K562 (cell line): Measurements from ENCODE around the gene NRCAM. TPM values are rescaled to one million over a fixed set of nuclear protein-coding genes. Genes with fewer than 3 reads are reported as not detected.

Experiments used
- ATAC-seq: fragments of 200-7000 bp; cut with Tn5 transposase; 3 replicates; pipeline ENCODE4 v1.9.1; 2020; ENCODE audit warnings: moderate library complexity
- BruUV-seq: library from RNA; stranded (reverse); fragments of 400-500 nt; replicated peaks from 2 replicates; lab custom pipeline; 2021; lab: Mats Ljungman, UMichigan
- CTCF ChIA-PET: fragments of 300-600 bp; formaldehyde crosslinking; extraction: SDS; loops from one replicate; lab custom pipeline; 2021; ENCODE audit warnings: low intra/inter-chr PET ratio; lab: Yijun Ruan, JAX
- POLR2A ChIA-PET: fragments of 300-600, 350-650 bp; sonication (Branson Sonifier 250); formaldehyde crosslinking; extraction: SDS; loops from one replicate; lab custom pipeline; 2021; ENCODE audit warnings: antibody characterized with exemption, inconsistent platforms; lab: Yijun Ruan, JAX
- DNase-seq, 4 experiments: peaks; one replicate each; pipeline versions ENCODE4 v3.0.0 to v3.0.0-alpha.2; 2011 to 2018; ENCODE audit warnings: low spot score in 3 of 4, mixed read lengths in 3 of 4; ENCODE audit errors: extremely low read depth in 1 of 4
- FAIRE-seq: peaks from 2 replicates; lab custom pipeline; 2011; peaks lifted over from hg19 to GRCh38; lab: Jason Lieb, UNC
- H2AFZ ChIP-seq: 2 replicates; pipeline ENCODE4 v1.6.0; 2011; ENCODE audit warnings: low read depth, low read length, control low read depth, inconsistent platforms
- H3K27ac ChIP-seq: fragments of 200-600 bp; 3 replicates; pipeline ENCODE4 v1.8.0; 2011; ENCODE audit warnings: low read depth, mild to moderate bottlenecking, control low read depth, inconsistent platforms, low read length, moderate library complexity, mixed read lengths; ENCODE audit errors: extremely low read depth
- H3K27me3 ChIP-seq, 2 experiments: fragments of 300-600 bp in 1 of 2; 2 replicates in 1 of 2; 3 replicates in 1 of 2; pipeline versions ENCODE4 v1.6.0 to v1.8.0; 2011; ENCODE audit warnings: inconsistent platforms in 2 of 2, low read length in 2 of 2, mild to moderate bottlenecking in 1 of 2, mixed read lengths in 1 of 2, moderate library complexity in 1 of 2; ENCODE audit not compliant: control insufficient read depth in 2 of 2, insufficient read depth in 2 of 2
- H3K36me3 ChIP-seq: fragments of 300-600 bp; 3 replicates; pipeline ENCODE4 v1.8.0; 2011; ENCODE audit warnings: mild to moderate bottlenecking, low read length, inconsistent platforms; ENCODE audit not compliant: control insufficient read depth, insufficient read depth
- H3K4me1 ChIP-seq, 2 experiments: fragments of 200-600 bp in 1 of 2; replicated peaks in 1 of 2; 2 replicates in 1 of 2; 3 replicates in 1 of 2; pipeline versions ENCODE4 v1.5.1 to v1.8.0; 2011; ENCODE audit warnings: inconsistent platforms in 2 of 2, low read length in 2 of 2, mild to moderate bottlenecking in 1 of 2, mixed read lengths in 1 of 2, moderate library complexity in 1 of 2; ENCODE audit not compliant: control insufficient read depth in 2 of 2, insufficient read depth in 2 of 2
- H3K4me2 ChIP-seq: 2 replicates; pipeline ENCODE4 v1.6.1; 2011; ENCODE audit warnings: low read length, control low read depth, inconsistent platforms, mixed read lengths; ENCODE audit not compliant: insufficient read depth
- H3K4me3 ChIP-seq: fragments of 200-600 bp; sonication (generic), shearing (Covaris generic); 2 replicates; pipeline ENCODE4 v1.5.1; 2016; ENCODE audit warnings: control low read depth, inconsistent platforms
- H3K79me2 ChIP-seq: fragments of 200-600 bp; 3 replicates; pipeline ENCODE4 v1.8.0; 2011; ENCODE audit warnings: low read length, inconsistent platforms; ENCODE audit not compliant: control insufficient read depth, insufficient read depth
- H3K9ac ChIP-seq, 2 experiments: 2 replicates each; pipeline versions ENCODE4 v1.6.0 to v1.6.1; 2011; ENCODE audit warnings: low read depth in 2 of 2, low read length in 2 of 2, control low read depth in 1 of 2, inconsistent platforms in 1 of 2, mild to moderate bottlenecking in 1 of 2, mixed read lengths in 1 of 2; ENCODE audit not compliant: insufficient read depth in 1 of 2
- H3K9me1 ChIP-seq: one replicate; pipeline ENCODE4 v1.6.0; 2011; ENCODE audit warnings: inconsistent platforms, mild to moderate bottlenecking, low read length, moderate library complexity; ENCODE audit not compliant: control insufficient read depth, insufficient read depth
- H3K9me3 ChIP-seq: replicated peaks from 2 replicates; pipeline ENCODE4 v1.5.1; 2011; ENCODE audit warnings: low read depth, low read length, inconsistent platforms; ENCODE audit not compliant: control insufficient read depth, insufficient read depth
- H4K20me1 ChIP-seq: replicated peaks from 2 replicates; pipeline ENCODE4 v1.6.1; 2011; ENCODE audit warnings: low read length, inconsistent platforms, mixed read lengths; ENCODE audit not compliant: control insufficient read depth, insufficient read depth
- FOXK2 ChIP-seq, 2 experiments: fragments of 450-650 bp; IDR thresholded peaks in 1 of 2; conservative IDR thresholded peaks in 1 of 2; 2 replicates each; pipeline ENCODE4 v1.6.1; 2016; ENCODE audit warnings: low read depth in 2 of 2, mild to moderate bottlenecking in 1 of 2
- KDM1A ChIP-seq, 2 experiments: fragments of 450-650 bp; IDR thresholded peaks; 2 replicates each; pipeline ENCODE4 v1.6.1; 2016; ENCODE audit warnings: mild to moderate bottlenecking in 2 of 2
- MAFG ChIP-seq: fragments of 450-650 bp; conservative IDR thresholded peaks from 2 replicates; pipeline ENCODE4 v1.6.1; 2016; ENCODE audit warnings: missing genetic modification characterization, missing compliant biosample characterization
- PURB ChIP-seq: sonication (generic); formaldehyde crosslinking; IDR thresholded peaks from 2 replicates; pipeline ENCODE4 v1.9.0; 2021; ENCODE audit warnings: low read depth, mild to moderate bottlenecking, missing genetic modification reagents
- REST ChIP-seq, 2 experiments: fragments of 450-650 bp; formaldehyde crosslinking in 1 of 2; IDR thresholded peaks; 2 replicates each; pipeline versions ENCODE4 v1.4.0 to v1.6.1; 2014 to 2020; ENCODE audit warnings: mild to moderate bottlenecking in 2 of 2, borderline replicate concordance in 1 of 2, low read depth in 1 of 2
- ZBTB11 ChIP-seq, 3 experiments: fragments of 200-800 bp in 1 of 3; fragments of 250-450 bp in 1 of 3; fragments of 450-650 bp in 1 of 3; sonication (Bioruptor Pico) in 1 of 3; sonication (Bioruptor generic) in 1 of 3; formaldehyde crosslinking in 1 of 3; IDR thresholded peaks; 2 replicates each; pipeline versions ENCODE4 v1.6.1 to v1.8.0; 2016 to 2022; ENCODE audit warnings: mild to moderate bottlenecking in 2 of 3, missing genetic modification characterization in 2 of 3, missing compliant biosample characterization in 1 of 3, moderate library complexity in 1 of 3
- ZNF311 ChIP-seq: fragments of 250-450 bp; sonication (Bioruptor Pico); IDR thresholded peaks from 2 replicates; pipeline ENCODE4 v1.4.0; 2020; ENCODE audit warnings: mild to moderate bottlenecking, moderate library complexity
- WGBS: fragments of 100-300 bp; shearing (Covaris generic); methylation state at CpG from one replicate; pipeline ENCODE4 v1.1.6; 2016; ENCODE audit warnings: low coverage, mixed read lengths; ENCODE audit not compliant: insufficient coverage; ENCODE audit errors: missing lambda C conversion rate; 5-methylcytosine and 5-hydroxymethylcytosine counted together
- in situ Hi-C: fragments of 300-500 bp; cut with MboI; formaldehyde crosslinking; loops from 4 replicates; pipeline ENCODE4 v1.15.0; 2018; ENCODE audit warnings: inconsistent platforms, mixed read lengths
- intact Hi-C: fragments of 100-400 bp; cut with micrococcal nuclease; formaldehyde crosslinking; loops from 2 replicates; pipeline ENCODE4 v1.14.2; 2022
- polyA plus RNA-seq, 8 experiments: library from polyadenylated mRNA; depleted of rRNA in 4 of 8; stranded (reverse) in 5 of 8; unstranded in 3 of 8; fragments of >200 nt; fragmentation: Nextera tagmentation in 2 of 8; fragmentation: Illumina TruSeq in 1 of 8; extraction: Ambion mirVana in 2 of 8; extraction: Trizol in 1 of 8; gene quantifications; 2 replicates each; pipeline versions ENCODE4 v1.2.1 to v1.2.3, GENCODE V29; 2011 to 2014; ENCODE audit warnings: inconsistent platforms in 1 of 8, missing spikeins in 1 of 8
- total RNA-seq, 7 experiments: library from RNA; depleted of rRNA in 6 of 7; stranded (reverse); fragments of >200 nt in 6 of 7; fragmentation: Illumina TruSeq in 2 of 7; extraction: Trizol in 2 of 7; gene quantifications; 2 replicates each; pipeline versions ENCODE4 v1.2.1 to v1.2.3, GENCODE V29; 2011 to 2021; ENCODE audit warnings: low replicate concordance in 1 of 7

NRCAM gene
- total and polyA plus RNA-seq, 9 of the 15 experiments (the other 6 are each of a cell fraction or from before 2014, with no cell fraction given): 0.03 to 0.54 (median 0.12) TPM; not detected in 1

- H3K4me1 ChIP-seq: no peaks in the 10 kb centered on the region
- DNase-seq (no peak), ATAC-seq (no peak), FAIRE-seq (no peak)
- no peaks in the 10 kb centered on the region for H3K9me3 ChIP-seq
- in situ Hi-C loops: no loop called here
- no peaks in the 10 kb centered on the region for H3K79me2 ChIP-seq
- no peak overlapping the region for H3K9ac ChIP-seq
- H3K27me3 ChIP-seq: peaks cover 0 to 5% of the 10 kb centered on the region in 2 experiments; a peak in 2 of 5 replicates
- ChIA-PET POLR2A (interaction anchor here (0.5 to 1.4 kb wide), 4 partner anchors 9 to 1205 kb away, joined by 3 read pairs; no protein-coding TSS in a partner anchor), CTCF (no interaction called here)
- H3K9me1 ChIP-seq: no peaks in the 10 kb centered on the region
- H3K36me3 ChIP-seq: no peaks in the 10 kb centered on the region
- H2AFZ ChIP-seq: no peak overlapping the region
- no peak overlapping the region for H3K4me2 ChIP-seq
- TF ChIP-seq ZNF311 (CRISPR knock-in tag) (no peak), MAFG (tag) (no peak), FOXK2 (conservative IDR thresholded peaks at IDR 0.05 in 1 of 2, IDR thresholded peaks at IDR 0.05 in 1 of 2; ENCODE audit: low read depth in 2 of 2) (no peak), KDM1A (IDR thresholded peaks at IDR 0.05) (peak; percentile 42 to 47; a peak in 2 of 4 replicates), REST (IDR thresholded peaks at IDR 0.05; ENCODE audit: borderline replicate concordance) (no peak), REST (CRISPR knock-in tag; IDR thresholded peaks at IDR 0.05; ENCODE audit: low read depth) (no peak), ZBTB11 (CRISPR knock-in tag; IDR thresholded peaks at IDR 0.05) (no peak), PURB (no peak)
- intact Hi-C loops: no loop called here
- no peaks in the 10 kb centered on the region for H4K20me1 ChIP-seq
- BruUV-seq: no TSS peak
- no peak overlapping the region for H3K27ac ChIP-seq
- no peak overlapping the region for H3K4me3 ChIP-seq
- WGBS: 10% methylated on average over 3 of the region's 3 CpGs
Measured at GRCh38 chr7:108156897-108157605, 299.2 kb downstream of the NRCAM start.
